NCI-H2196 (cell line): ENCODE data around the gene YWHAG.
"Not testable (repeated sequence)": the region's sequence is repeated elsewhere in the genome, so short reads cannot be mapped to it uniquely, and the experiment has no call there.

Source experiments
- DNase-seq: peaks from one replicate; lab custom pipeline; 2025; ENCODE audit not compliant: unreplicated experiment; lab: John Stamatoyannopoulos, UW

YWHAG gene

GRCh38 chr7:76358481-76359110, at the start of gene YWHAG:
Gene YWHAG (minus strand): TSS chr7:76358991. CDS start chr7:76358808, 183 bp downstream.
- DNase-seq, result peak; percentile 88

- no peak for DNase-seq
Observed at GRCh38 chr7:76408121-76408560, 49.4 kb upstream of the YWHAG start.

- DNase-seq, result no peak
Observed at GRCh38 chr7:76407718-76408117, 48.9 kb upstream of the YWHAG start.

GRCh38 chr7:76405738-76406137, 46.9 kb upstream of the YWHAG start:
- DNase-seq, result no peak

- DNase-seq, result no peak
Observed at GRCh38 chr7:76403780-76404494, 45.1 kb upstream of the YWHAG start.

GRCh38 chr7:76403097-76403496, 44.3 kb upstream of the YWHAG start:
- DNase-seq, result not testable (repeated sequence)

GRCh38 chr7:76400248-76400647, 41.5 kb upstream of the YWHAG start:
- DNase-seq, result no peak

GRCh38 chr7:76397409-76398183, 38.8 kb upstream of the YWHAG start:
- no peak for DNase-seq

GRCh38 chr7:76396864-76397263, 38.1 kb upstream of the YWHAG start:
- no peak for DNase-seq

GRCh38 chr7:76395965-76396726, 37.4 kb upstream of the YWHAG start:
- peak; percentile 70 for DNase-seq

- DNase-seq, result not testable (repeated sequence)
Observed at GRCh38 chr7:76395605-76395964, 36.8 kb upstream of the YWHAG start.

GRCh38 chr7:76394957-76395356, 36.2 kb upstream of the YWHAG start:
- no peak for DNase-seq

GRCh38 chr7:76393116-76394031, 34.6 kb upstream of the YWHAG start:
- peak; percentile 95 for DNase-seq

GRCh38 chr7:76392531-76393115, 33.8 kb upstream of the YWHAG start:
- DNase-seq, result no peak

GRCh38 chr7:76390092-76390491, 31.3 kb upstream of the YWHAG start:
- DNase-seq, result no peak

- not testable (repeated sequence) for DNase-seq
Observed at GRCh38 chr7:76387789-76388188, 29.0 kb upstream of the YWHAG start.

- DNase-seq, result no peak
Observed at GRCh38 chr7:76386691-76387260, 28.0 kb upstream of the YWHAG start.

- no peak for DNase-seq
Observed at GRCh38 chr7:76383089-76383944, 24.5 kb upstream of the YWHAG start.
